ENCODE data around the gene CNPY3. TPM values are rescaled to one million over a fixed set of nuclear protein-coding genes. Genes with fewer than 3 reads are reported as not detected.

The CNPY3 gene
- total RNA-seq, 1 donor from 2014 or later = 61.3 TPM

GRCh38 chr6:42962502-42963178 lies 33.4 kb downstream of the CNPY3 start:
- Mint-ChIP-seq H3K27ac (ENCODE audit: unreplicated experiment) (peak overlapping the region; percentile 71), H3K4me3 (peak overlapping the region; percentile 57), H3K36me3 (ENCODE audit: low read depth) (no peaks in the 10 kb centered on the region), H3K4me1 (peaks cover 10% of the 10 kb centered on the region), H3K27me3 (ENCODE audit: low read depth) (peaks cover 43% of the 10 kb centered on the region), H3K9me3 (no peaks in the 10 kb centered on the region)
- TF ChIP-seq CTCF (conservative IDR thresholded peaks at IDR 0.05) = no peak
- no peak for DNase-seq (ENCODE audit: low read depth, low spot score)

- Mint-ChIP-seq H3K27ac (ENCODE audit: unreplicated experiment) (no peak overlapping the region), H3K4me1 (peaks cover 10% of the 10 kb centered on the region), H3K4me3 (no peak overlapping the region), H3K27me3 (ENCODE audit: low read depth) (peaks cover 43% of the 10 kb centered on the region), H3K36me3 (ENCODE audit: low read depth) (no peaks in the 10 kb centered on the region), H3K9me3 (no peaks in the 10 kb centered on the region)
- DNase-seq (ENCODE audit: low read depth, low spot score) = no peak
- no peak for TF ChIP-seq CTCF (conservative IDR thresholded peaks at IDR 0.05)
Observed at GRCh38 chr6:42963179-42963854, 34.0 kb downstream of the CNPY3 start.

- no peak overlapping the region for H3K4me3 Mint-ChIP-seq
- H3K27ac Mint-ChIP-seq (ENCODE audit: unreplicated experiment) = no peak overlapping the region
- H3K27me3 Mint-ChIP-seq (ENCODE audit: low read depth) = peaks cover 38% of the 10 kb centered on the region
- peak; percentile 29 for DNase-seq (ENCODE audit: low read depth, low spot score)
- no peaks in the 10 kb centered on the region for H3K9me3 Mint-ChIP-seq
- H3K4me1 Mint-ChIP-seq = peaks cover 10% of the 10 kb centered on the region
- no peaks in the 10 kb centered on the region for H3K36me3 Mint-ChIP-seq (ENCODE audit: low read depth)
- TF ChIP-seq CTCF (conservative IDR thresholded peaks at IDR 0.05) = peak; percentile 39
Observed at GRCh38 chr6:42963855-42964605, 34.8 kb downstream of the CNPY3 start.

- H3K9me3 Mint-ChIP-seq = no peaks in the 10 kb centered on the region
- no peaks in the 10 kb centered on the region for H3K4me1 Mint-ChIP-seq
- H3K27me3 Mint-ChIP-seq (ENCODE audit: low read depth) = peaks cover 13% of the 10 kb centered on the region
- no peak overlapping the region for H3K27ac Mint-ChIP-seq (ENCODE audit: unreplicated experiment)
- TF ChIP-seq CTCF (conservative IDR thresholded peaks at IDR 0.05) = no peak
- H3K4me3 Mint-ChIP-seq = peak overlapping the region; percentile 19
- H3K36me3 Mint-ChIP-seq (ENCODE audit: low read depth) = no peaks in the 10 kb centered on the region
- DNase-seq (ENCODE audit: low read depth, low spot score) = no peak
Observed at GRCh38 chr6:42966571-42966970, 37.3 kb downstream of the CNPY3 start.

GRCh38 chr6:42967228-42967627 lies 37.9 kb downstream of the CNPY3 start:
- H3K27ac Mint-ChIP-seq (ENCODE audit: unreplicated experiment) = no peak overlapping the region
- H3K4me3 Mint-ChIP-seq = no peak overlapping the region
- H3K9me3 Mint-ChIP-seq = no peaks in the 10 kb centered on the region
- no peaks in the 10 kb centered on the region for H3K36me3 Mint-ChIP-seq (ENCODE audit: low read depth)
- peaks cover 6% of the 10 kb centered on the region for H3K27me3 Mint-ChIP-seq (ENCODE audit: low read depth)
- DNase-seq (ENCODE audit: low read depth, low spot score) = no peak
- no peaks in the 10 kb centered on the region for H3K4me1 Mint-ChIP-seq
- TF ChIP-seq CTCF (conservative IDR thresholded peaks at IDR 0.05) = no peak
